Neutrophil (primary cell): ENCODE data around the gene IL17C.
A peak's percentile ranks its signal among the peaks of the same experiment; 100 is the strongest.

Experiments
- H3K27ac ChIP-seq: fragments of 200-600 bp; sonication (generic); 2 replicates; pipeline ENCODE4 v1.5.1; 2016; ENCODE audit warnings: mild to moderate bottlenecking, moderate library complexity
- H3K27me3 ChIP-seq: fragments of 200-600 bp; sonication (generic); 2 replicates; pipeline ENCODE4 v1.6.0; 2016; ENCODE audit warnings: mild to moderate bottlenecking
- H3K36me3 ChIP-seq: fragments of 200-600 bp; sonication (generic); 2 replicates; pipeline ENCODE4 v1.5.1; 2017
- H3K4me1 ChIP-seq, 2 experiments: fragments of 200-600 bp in 1 of 2; sonication (generic) in 1 of 2; 1 replicate in 1 of 2; 2 replicates in 1 of 2; pipeline versions ENCODE4 v1.5.1 to v1.6.1; 2013 to 2016; ENCODE audit warnings: low read depth in 1 of 2, low read length in 1 of 2, mild to moderate bottlenecking in 1 of 2, moderate library complexity in 1 of 2; ENCODE audit not compliant: control insufficient read depth in 1 of 2, insufficient read depth in 1 of 2
- H3K4me3 ChIP-seq, 2 experiments: fragments of 200-600 bp in 1 of 2; sonication (generic) in 1 of 2; 1 replicate in 1 of 2; 2 replicates in 1 of 2; pipeline ENCODE4 v1.5.1; 2013 to 2016; ENCODE audit warnings: low read depth in 1 of 2, low read length in 1 of 2, mild to moderate bottlenecking in 1 of 2, moderate library complexity in 1 of 2
- H3K9me3 ChIP-seq: fragments of 200-600 bp; sonication (generic); 2 replicates; pipeline ENCODE4 v1.5.1; 2016
- CTCF ChIP-seq: fragments of 200-600 bp; sonication (generic); IDR thresholded peaks from 2 replicates; pipeline ENCODE4 v1.5.1; 2016; ENCODE audit warnings: antibody characterized with exemption

Gene IL17C

GRCh38 chr16:88684569-88685155, 46.3 kb downstream of the IL17C start:
- Histone ChIP-seq H3K36me3 (peaks cover 16% of the 10 kb centered on the region), H3K27me3 (peaks cover 16% of the 10 kb centered on the region), H3K4me1 (peaks cover 60 to 77% of the 10 kb centered on the region in 2 experiments), H3K9me3 (no peaks in the 10 kb centered on the region), H3K4me3 (peak overlapping the region; percentile 88 to 96), H3K27ac (peak overlapping the region; percentile 87)
- no peak for TF ChIP-seq CTCF

GRCh38 chr16:88685156-88686061, 47.0 kb downstream of the IL17C start:
- Histone ChIP-seq H3K4me3 (peak overlapping the region; percentile 88 to 96), H3K4me1 (peaks cover 56 to 79% of the 10 kb centered on the region in 2 experiments), H3K27me3 (peaks cover 16% of the 10 kb centered on the region), H3K9me3 (no peaks in the 10 kb centered on the region), H3K27ac (peak overlapping the region; percentile 87), H3K36me3 (peaks cover 13% of the 10 kb centered on the region)
- TF ChIP-seq CTCF = no peak

GRCh38 chr16:88686062-88686438, 47.7 kb downstream of the IL17C start:
- H3K4me3 ChIP-seq = peak overlapping the region; percentile 88 to 96
- no peak for TF ChIP-seq CTCF
- peak overlapping the region; percentile 87 for H3K27ac ChIP-seq
- peaks cover 7% of the 10 kb centered on the region for H3K36me3 ChIP-seq
- H3K9me3 ChIP-seq = no peaks in the 10 kb centered on the region
- H3K27me3 ChIP-seq = peaks cover 16% of the 10 kb centered on the region
- H3K4me1 ChIP-seq = peaks cover 56 to 79% of the 10 kb centered on the region in 2 experiments

- peak; percentile 35 for TF ChIP-seq CTCF
Measured at GRCh38 chr16:88686439-88687253, 48.3 kb downstream of the IL17C start, which contains the start of gene SNAI3. Gene SNAI3 (minus strand): TSS chr16:88686507. CDS start chr16:88686406, 101 bp downstream.

GRCh38 chr16:88687254-88687576, 48.8 kb downstream of the IL17C start:
- no peak for TF ChIP-seq CTCF
- Histone ChIP-seq H3K4me1 (peaks cover 56 to 79% of the 10 kb centered on the region in 2 experiments), H3K36me3 (no peaks in the 10 kb centered on the region), H3K27me3 (peaks cover 16% of the 10 kb centered on the region), H3K4me3 (peak overlapping the region in 1 of 2 experiments; percentile 96), H3K9me3 (no peaks in the 10 kb centered on the region), H3K27ac (peak overlapping the region; percentile 87)

More at GRCh38 chr16:88686439-88687253, 48.3 kb downstream of the IL17C start, which contains the start of gene SNAI3:
- Histone ChIP-seq H3K36me3 (peaks cover 1% of the 10 kb centered on the region), H3K27me3 (peaks cover 16% of the 10 kb centered on the region), H3K4me3 (peak within 1 kb of the TSS; percentile 88 to 96), H3K4me1 (peaks cover 56 to 79% of the 10 kb centered on the region in 2 experiments), H3K27ac (peak within 1 kb of the TSS; percentile 87), H3K9me3 (no peaks in the 10 kb centered on the region)
